Rectal smooth muscle tissue (tissue), 1 donor: ENCODE data around the gene HOXD13.

Experiments
- H3K27ac ChIP-seq: one replicate; pipeline ENCODE4 v1.7.0; 2013; ENCODE audit warnings: low read depth, low read length, inconsistent platforms
- H3K27me3 ChIP-seq: one replicate; pipeline ENCODE4 v1.7.0; 2013; ENCODE audit warnings: low read length; ENCODE audit not compliant: control insufficient read depth, insufficient read depth
- H3K36me3 ChIP-seq: one replicate; pipeline ENCODE4 v1.7.0; 2013; ENCODE audit warnings: low read length; ENCODE audit not compliant: control insufficient read depth, insufficient read depth
- H3K4me1 ChIP-seq: one replicate; pipeline ENCODE4 v1.7.0; 2013; ENCODE audit warnings: low read length; ENCODE audit not compliant: control insufficient read depth, insufficient read depth
- H3K4me3 ChIP-seq: one replicate; pipeline ENCODE4 v1.7.0; 2013; ENCODE audit warnings: low read length
- H3K9ac ChIP-seq: one replicate; pipeline ENCODE4 v1.7.0; 2013; ENCODE audit warnings: low read length

Gene HOXD13

DNA sequence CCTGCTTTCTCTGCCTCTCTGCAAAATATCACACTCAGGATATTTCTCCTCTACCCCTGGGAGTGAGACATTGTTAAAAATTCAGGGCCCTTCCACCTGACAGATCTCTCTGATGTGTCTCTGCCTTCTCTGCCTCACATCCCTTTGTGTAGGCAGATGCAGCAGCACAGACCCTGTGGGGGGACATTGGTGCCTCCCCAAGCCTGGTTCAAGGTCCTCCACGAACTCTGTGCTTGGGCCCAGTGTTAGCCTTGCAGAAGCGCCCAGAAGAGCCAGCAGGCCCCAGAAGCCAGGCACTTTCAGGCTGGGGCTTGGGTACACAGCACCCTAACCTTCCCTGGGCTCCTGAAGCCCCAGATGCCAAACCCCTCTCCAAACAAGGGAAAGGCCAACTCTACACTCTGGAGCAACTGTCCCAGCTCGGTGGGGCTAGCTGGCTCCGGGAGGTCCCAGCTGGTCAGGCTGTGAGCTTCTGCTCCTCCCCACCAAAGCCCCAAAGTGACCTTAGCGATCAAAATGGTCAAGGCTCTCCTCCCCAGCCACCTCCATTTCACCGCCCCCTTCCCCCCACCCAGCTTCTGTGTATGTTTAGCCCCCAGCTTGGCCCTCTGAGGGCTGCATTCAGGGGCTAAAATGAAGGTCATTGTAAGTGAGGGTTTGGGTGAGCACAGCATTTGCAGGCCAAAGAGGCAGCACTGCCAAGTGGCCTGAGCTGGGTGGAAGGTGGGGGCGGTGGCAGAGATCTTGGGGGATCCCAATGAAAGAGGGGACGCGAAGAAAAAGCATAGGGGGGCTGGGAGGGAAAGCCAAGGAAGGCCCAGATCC, 32.6 kb downstream of the HOXD13 start:
- Histone ChIP-seq H3K27me3 (peaks cover 17% of the 10 kb centered on the region), H3K36me3 (no peaks in the 10 kb centered on the region), H3K27ac (no peak overlapping the region), H3K4me1 (no peaks in the 10 kb centered on the region), H3K9ac (no peak overlapping the region), H3K4me3 (no peak overlapping the region)

DNA sequence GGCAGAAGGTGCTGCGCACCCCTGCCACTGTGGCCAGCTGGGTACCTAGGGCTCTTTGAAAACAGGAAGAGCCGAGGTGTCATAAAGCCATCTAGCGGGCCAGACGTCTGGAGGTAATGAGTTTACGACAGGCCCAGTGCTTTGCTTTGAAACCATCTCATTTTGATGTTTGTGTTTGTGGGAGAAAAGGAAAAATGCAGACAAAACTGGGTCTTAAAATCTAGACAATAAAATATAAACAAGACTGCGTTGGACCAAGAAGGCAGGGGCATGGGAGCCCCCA, 33.2 kb downstream of the HOXD13 start:
- Histone ChIP-seq H3K4me1 (no peaks in the 10 kb centered on the region), H3K4me3 (no peak overlapping the region), H3K9ac (no peak overlapping the region), H3K27me3 (peaks cover 14% of the 10 kb centered on the region), H3K27ac (no peak overlapping the region), H3K36me3 (no peaks in the 10 kb centered on the region)

GRCh38 chr2:176126929-176127773, 34.6 kb downstream of the HOXD13 start:
- Histone ChIP-seq H3K4me3 (no peak overlapping the region), H3K4me1 (peaks cover 4% of the 10 kb centered on the region), H3K36me3 (no peaks in the 10 kb centered on the region), H3K9ac (no peak overlapping the region), H3K27me3 (peaks cover 14% of the 10 kb centered on the region), H3K27ac (no peak overlapping the region)

DNA sequence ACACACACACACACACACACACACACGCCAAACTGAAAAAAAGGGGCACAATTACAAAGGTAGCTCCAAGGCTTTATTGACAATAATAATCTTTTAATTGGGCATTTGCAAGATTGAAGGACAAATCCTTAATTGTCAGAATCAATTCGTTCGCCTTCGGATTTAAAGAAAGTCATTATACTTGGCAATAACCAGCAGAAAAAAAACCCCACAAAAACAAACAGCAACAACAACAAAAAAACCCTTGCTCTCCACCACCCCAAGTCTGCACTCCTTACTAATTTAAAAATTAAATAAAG, 35.2 kb downstream of the HOXD13 start:
- Histone ChIP-seq H3K27me3 (peaks cover 14% of the 10 kb centered on the region), H3K4me1 (peaks cover 4% of the 10 kb centered on the region), H3K9ac (no peak overlapping the region)

DNA sequence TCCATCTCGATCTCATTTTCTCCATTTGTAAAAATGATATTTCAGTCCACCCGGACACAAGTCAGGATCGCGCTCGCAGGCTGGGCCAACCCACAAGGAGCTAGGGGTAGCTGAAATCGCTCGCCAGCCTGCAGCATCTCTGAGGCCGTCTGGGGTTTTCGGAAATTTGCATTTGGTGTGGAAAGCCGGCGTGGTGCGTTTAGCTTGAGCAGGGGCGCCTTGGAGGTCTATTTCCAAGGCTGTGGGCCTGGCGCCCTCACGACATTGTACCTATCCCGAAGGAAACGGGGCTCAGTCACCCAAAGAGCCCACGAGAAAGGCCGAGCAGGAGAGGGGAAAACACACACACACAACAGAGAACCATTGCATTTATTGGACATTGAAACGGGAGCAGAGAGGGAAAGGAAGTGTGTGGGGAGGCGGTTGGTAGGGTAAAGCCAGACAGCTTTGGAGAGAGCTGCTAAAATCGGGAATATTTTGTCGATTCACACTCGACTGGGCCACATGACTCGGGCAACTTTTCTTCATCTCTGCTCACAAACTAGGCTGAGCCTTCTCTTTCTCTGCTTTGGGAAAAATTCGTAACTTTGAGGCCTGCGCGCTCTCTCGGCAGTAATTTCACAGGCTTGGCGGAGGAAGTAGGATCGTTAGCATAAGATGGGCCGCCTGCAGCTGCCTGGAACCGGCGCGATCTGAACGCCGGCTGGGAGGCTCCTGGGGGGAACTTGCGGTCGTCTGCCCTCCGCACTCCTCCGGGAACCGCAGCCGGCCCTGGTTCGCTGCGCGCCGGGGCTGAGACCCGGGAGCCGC, 35.9 kb downstream of the HOXD13 start:
- Histone ChIP-seq H3K4me3 (peak overlapping the region; percentile 71), H3K27me3 (peaks cover 11% of the 10 kb centered on the region), H3K9ac (peak overlapping the region; percentile 1), H3K4me1 (peaks cover 5% of the 10 kb centered on the region), H3K36me3 (no peaks in the 10 kb centered on the region), H3K27ac (peak overlapping the region; percentile 91)

More for the DNA sequence above, 35.2 kb downstream of the HOXD13 start:
- H3K4me3 ChIP-seq = no peak overlapping the region
- H3K27ac ChIP-seq = no peak overlapping the region
- no peaks in the 10 kb centered on the region for H3K36me3 ChIP-seq

GRCh38 chr2:176128982-176129796, 36.7 kb downstream of the HOXD13 start, which contains the start of gene HOXD8:
TSS of gene HOXD8 (plus strand) at chr2:176129705. CDS start at chr2:176130367, 662 bp downstream.
- peaks cover 6% of the 10 kb centered on the region for H3K4me1 ChIP-seq
- peak within 1 kb of the TSS; percentile 14 for H3K9ac ChIP-seq
- H3K27ac ChIP-seq = peak within 1 kb of the TSS; percentile 91
- peaks cover 8% of the 10 kb centered on the region for H3K27me3 ChIP-seq
- peak within 1 kb of the TSS; percentile 71 for H3K4me3 ChIP-seq
- no peaks in the 10 kb centered on the region for H3K36me3 ChIP-seq

DNA sequence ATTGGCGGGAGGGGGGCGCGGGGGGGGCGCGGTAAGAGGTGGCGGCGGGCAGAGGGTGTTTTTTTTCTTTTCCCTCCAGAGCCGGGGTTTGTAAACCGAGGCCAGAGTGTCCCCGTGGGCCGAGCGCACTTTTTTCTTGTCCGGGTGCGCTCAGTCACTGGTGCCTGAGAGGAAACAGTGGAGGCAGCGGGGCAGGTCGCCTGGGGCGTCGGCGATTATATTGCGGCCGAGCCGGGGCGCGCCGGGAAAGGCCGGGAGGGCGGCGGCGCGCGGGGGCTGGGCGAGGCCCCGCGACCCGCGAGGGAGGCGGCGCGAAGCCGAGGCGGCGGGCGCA, 37.3 kb downstream of the HOXD13 start:
- H3K36me3 ChIP-seq = no peaks in the 10 kb centered on the region
- no peak overlapping the region for H3K9ac ChIP-seq
- H3K4me3 ChIP-seq = peak overlapping the region; percentile 71
- peaks cover 5% of the 10 kb centered on the region for H3K27me3 ChIP-seq
- H3K4me1 ChIP-seq = peaks cover 6% of the 10 kb centered on the region
- peak overlapping the region; percentile 91 for H3K27ac ChIP-seq

GRCh38 chr2:176130147-176130956, 37.8 kb downstream of the HOXD13 start:
- H3K27ac ChIP-seq = peak overlapping the region; percentile 91
- peaks cover 5% of the 10 kb centered on the region for H3K27me3 ChIP-seq
- H3K4me3 ChIP-seq = peak overlapping the region; percentile 71
- no peak overlapping the region for H3K9ac ChIP-seq
- no peaks in the 10 kb centered on the region for H3K36me3 ChIP-seq
- peaks cover 6% of the 10 kb centered on the region for H3K4me1 ChIP-seq

- Histone ChIP-seq H3K27ac (peak overlapping the region; percentile 91), H3K9ac (no peak overlapping the region), H3K27me3 (peaks cover 5% of the 10 kb centered on the region), H3K36me3 (no peaks in the 10 kb centered on the region), H3K4me3 (peak overlapping the region; percentile 71), H3K4me1 (peaks cover 6% of the 10 kb centered on the region)
Observed at GRCh38 chr2:176130957-176131847, 38.7 kb downstream of the HOXD13 start.

DNA sequence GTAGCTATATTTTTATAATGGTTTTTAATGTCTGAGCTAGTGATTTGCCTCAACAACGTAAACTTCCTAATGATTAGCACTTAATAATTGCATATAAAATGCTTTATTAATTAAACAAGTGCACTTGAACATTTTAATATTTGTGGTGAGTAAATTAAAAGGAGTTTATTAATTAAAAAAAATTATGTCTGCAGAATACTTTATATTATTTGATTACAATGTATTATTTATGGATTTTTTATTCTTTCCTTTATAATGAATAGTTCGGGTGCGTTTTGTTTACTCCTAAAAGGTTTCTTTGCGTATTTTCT, 39.3 kb downstream of the HOXD13 start:
- Histone ChIP-seq H3K27me3 (peaks cover 5% of the 10 kb centered on the region), H3K4me3 (peak overlapping the region; percentile 58), H3K9ac (no peak overlapping the region), H3K27ac (no peak overlapping the region), H3K4me1 (peaks cover 6% of the 10 kb centered on the region), H3K36me3 (no peaks in the 10 kb centered on the region)
